ACHN (cell line): ENCODE data around the gene ILDR1.
A peak's percentile ranks its signal among the peaks of the same experiment; 100 is the strongest.

Source experiments
- DNase-seq: peaks from one replicate; pipeline ENCODE4 v3.0.0-alpha.2; 2015
- in situ Hi-C: cut with HindIII; loops from 2 replicates; pipeline ENCODE4 v1.10.0; 2017; ENCODE audit warnings: low sequenced_read_pairs, low pct_ligation_motif_present, low pct_unique_long_range_greater_than_20kb

Gene ILDR1

DNA sequence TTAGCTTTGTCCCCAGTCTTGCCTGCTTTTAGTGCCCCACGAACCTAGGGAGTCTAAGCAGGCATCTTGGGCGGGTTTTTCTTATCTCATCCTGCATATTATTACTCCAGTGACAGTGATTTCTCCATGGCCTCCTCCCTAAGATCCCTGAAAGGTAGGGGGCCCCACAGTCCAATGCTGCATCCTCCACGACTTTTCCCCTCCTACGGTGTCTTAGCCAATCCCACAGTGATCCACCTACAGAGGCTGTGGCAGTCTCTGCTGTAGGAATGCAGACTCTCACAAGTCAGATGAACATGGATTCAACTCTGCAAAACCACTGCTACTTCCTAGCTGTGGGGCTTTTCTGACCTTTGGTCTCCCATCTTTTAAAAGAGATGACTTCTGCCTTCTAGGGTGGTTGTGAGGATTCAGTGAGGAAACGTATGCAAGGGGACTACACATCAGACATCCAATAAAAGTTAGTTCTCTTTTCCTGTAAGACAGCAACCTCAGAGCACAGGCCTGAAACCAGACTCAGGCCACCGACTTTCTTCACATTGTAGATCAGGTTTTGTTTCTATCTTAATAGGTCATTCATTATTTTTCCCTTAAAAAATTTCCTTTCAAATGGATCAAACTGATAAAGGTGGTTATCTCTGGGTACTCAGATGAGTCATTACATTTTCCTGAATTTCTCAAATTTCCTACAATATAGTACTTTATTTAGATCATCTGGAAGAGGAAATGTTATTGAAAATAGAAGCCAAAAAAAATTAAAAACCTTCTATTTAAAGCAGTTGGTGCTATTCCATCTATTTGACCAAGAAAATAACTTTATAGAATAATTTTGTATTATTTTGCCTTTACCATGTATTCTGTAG is 23.2 kb downstream of the ILDR1 start:
- DNase-seq, result no peak
- in situ Hi-C loops, result no loop called here

DNA sequence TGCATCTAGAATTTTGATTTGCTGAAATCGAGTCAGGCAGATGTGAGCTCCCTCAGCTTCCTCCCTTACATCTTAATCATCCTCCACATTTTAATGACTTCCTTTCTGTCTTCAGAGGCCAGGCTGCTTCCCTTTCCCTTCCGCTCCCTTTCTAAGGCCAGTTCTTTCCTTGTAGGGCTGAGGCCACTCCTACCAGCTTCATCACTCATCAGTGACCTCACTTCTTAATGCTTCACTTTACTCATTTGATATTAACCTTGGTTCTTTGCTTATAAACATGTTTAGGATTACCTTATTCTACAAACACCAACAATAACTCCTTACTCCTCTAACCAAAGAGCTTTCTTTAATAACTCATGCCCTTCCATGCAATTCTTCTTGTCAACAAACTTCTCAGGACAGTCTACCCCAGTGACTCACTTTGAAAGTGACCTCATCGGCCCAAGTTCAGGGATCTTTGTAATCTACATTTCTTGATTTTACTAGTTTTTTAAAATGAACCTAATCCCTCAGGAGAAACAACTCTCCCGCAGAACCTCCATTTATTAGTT is 23.9 kb downstream of the ILDR1 start:
- DNase-seq, result no peak
- in situ Hi-C loops, result no loop called here

DNA sequence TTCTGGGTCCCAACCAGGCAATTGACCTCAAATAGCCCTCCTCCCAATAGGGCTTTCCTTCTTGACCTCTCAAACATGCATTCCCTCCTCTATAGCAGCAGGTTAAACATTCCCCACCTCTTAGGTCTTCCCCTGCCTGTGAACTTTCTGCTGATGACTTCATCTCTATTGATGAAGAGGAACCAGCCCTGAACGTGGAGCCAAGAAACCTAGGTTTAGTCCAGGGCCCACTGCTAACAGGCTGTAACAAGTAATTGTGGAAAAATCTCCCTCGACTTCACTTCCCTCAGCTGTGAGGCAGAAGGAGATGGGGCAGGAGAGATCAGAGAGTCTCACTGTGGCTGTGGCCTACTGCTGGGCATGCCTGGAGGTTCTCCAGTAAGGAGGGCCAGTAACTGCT is 24.7 kb downstream of the ILDR1 start:
- no peak for DNase-seq
- in situ Hi-C loops, result no loop called here

DNA sequence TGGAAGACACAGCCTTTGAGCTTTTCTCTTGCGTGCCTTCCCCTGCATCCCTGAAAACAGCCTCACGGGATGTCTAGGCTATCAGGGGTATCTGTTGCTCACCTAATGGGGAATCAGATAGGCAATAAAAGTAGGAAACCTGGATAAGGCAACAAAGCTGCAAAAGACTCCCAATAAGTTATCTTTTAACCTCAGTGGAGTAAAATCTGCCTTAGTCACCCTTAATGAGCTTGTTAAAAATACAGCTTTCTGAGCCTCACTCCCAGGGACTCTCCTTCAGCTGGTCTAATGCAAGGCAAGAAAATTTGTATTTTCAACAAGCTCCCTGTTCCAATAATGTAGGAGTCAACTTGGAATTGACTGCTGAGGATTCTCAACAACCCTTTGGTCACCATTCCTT is 25.6 kb downstream of the ILDR1 start:
- no peak for DNase-seq
- in situ Hi-C loops, result no loop called here

DNA sequence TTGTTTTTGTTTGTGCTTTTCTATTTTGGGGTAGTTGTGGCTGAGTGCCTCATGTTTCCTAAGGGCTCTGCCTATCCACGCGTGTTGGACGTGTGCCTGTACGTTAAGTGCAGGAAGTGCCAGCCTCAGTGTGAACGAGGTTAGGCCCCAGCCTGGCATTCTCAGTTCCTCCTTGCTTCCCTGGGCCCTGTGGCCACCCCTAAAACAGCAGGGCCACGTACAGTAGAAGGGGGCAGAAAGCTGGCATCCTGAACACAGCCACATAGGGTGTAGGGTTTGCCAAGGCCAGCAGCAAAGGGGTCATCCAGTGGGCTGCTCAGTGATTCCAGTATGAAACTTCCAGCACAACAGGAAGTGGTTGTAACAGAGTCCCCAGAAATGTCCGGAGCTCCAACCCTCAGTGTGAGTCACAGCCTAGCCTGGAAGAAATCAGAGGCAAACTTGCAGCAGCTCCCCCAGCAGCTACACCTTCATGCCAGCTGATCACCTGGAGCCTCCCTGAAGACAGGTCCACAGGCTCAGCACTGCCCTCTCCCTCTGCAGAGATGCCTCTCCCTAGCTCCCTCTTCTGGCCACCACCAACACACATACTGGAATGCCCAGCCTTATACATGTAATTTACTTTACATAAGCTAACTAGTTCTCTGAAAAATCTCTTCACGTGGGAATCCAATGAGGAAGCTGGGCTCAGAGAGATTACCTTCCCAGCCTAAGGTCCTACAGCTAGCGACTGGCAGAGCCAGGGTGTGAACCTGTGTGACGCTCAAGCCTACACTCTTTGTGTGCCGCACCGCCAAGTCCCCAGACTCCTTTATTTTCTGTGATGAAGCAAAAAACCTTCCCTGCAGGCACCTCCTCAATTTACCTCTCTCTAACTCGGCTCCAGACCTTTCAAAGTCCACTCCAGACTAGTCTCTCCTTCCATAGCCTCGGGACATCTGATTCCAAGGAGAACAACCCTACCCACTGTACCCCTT is 26.6 kb downstream of the ILDR1 start:
- in situ Hi-C loops, result no loop called here
- peak; percentile 30 for DNase-seq

DNA sequence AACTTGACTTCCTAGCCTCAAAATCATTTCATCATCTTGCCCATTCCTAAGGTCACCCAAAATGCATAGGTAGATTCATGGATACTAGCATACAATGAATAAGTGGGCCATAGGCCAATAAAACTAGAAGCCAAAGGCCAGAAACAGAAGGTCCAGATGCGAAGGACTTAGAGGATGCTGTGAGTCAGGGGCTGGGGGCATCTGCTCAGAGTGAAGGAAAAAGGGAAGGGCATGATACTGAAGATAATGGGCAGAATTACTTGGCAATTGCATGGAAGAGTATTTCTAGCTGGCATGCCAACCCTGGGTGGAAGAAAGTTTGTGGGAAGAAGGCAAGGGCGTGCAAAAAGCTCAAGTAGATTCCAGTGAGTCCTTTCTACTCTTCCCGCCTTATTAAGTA is 27.5 kb downstream of the ILDR1 start:
- in situ Hi-C loops, result no loop called here
- no peak for DNase-seq

DNA sequence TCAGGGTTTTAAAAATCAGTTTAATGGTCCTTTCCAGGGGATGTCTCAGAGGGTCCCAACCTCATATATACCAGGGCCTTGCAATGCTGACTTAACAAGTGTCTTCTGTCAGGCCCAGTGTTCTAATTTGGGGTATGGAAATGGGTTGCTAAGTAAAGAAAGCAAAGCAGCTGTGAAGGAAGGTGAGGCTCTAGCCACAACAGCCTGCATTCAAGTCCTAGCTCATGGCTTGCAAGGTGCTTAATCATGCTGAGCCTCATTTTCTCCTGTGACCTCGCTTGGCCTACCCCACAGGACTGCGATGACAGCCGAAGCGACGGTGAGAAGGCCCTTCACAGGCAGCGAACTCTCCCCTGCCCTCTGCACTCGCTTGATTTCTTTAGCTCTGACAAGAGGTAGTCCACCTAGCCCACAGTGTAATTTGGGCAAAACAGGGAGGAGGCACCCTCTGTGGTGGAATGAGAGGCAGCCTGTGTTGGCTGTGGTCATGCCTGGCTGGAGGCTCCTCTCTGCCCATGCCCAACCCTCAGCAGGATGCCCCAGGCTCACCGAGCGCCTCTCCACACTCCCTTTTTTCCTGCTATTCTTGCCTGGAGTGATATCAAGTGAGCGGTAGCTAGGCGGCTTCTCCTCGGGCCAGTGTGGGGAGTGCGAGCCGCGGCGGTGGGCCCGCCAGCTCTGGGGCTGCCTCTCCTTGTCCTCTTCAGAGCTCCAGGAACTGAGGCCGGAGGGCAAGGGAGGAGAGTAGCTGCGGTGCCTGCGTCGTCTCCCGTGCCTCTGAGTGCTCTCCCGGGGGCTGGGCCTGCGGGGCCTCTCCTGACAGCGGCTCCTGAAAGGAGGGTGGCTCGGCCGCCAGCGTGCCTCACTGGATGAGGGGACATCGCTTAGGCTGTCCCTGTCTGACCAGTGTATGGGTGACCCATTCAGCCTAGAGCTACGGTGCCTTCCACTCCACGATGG is 29.2 kb downstream of the ILDR1 start:
- no peak for DNase-seq
- in situ Hi-C loops, result no loop called here

DNA sequence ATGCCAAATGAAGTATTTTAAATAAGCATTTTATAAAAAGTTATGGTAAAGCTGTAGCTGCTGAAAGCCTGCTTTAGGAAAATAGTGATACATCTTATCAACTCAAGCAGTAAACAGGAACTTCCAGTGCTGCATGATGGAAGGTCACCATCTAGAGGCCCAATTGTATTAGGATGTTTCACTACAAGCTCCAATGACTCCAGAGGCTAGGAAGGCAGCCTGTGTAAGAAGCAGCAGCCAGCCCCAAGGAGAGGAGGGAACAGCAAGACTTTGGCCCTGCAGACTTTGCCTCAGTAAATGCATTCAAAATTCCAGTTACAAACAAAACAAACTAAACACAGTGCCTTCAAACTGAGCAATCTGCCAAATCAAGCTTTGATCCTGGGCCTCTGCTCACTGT is 32.1 kb downstream of the ILDR1 start:
- in situ Hi-C loops, result no loop called here
- no peak for DNase-seq

DNA sequence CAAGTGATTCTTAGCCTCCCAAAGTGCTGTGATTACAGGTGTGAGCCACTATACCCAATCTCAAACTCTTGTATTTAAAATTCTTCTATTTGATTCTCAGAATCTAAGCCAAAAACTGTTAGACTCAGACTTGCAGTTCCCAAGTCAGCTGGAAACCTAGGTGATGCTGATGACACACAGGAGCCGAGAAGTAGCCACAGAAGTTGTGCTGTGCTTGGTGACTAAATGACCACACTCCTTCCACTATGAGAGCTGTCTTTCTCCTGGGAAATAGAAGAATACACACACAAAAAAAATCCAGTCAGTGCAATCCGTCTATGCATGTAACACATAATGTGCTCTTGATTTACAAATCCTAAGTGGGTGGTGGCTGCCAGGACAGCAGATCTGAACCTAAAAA is 33.9 kb downstream of the ILDR1 start:
- in situ Hi-C loops, result no loop called here
- DNase-seq, result no peak

DNA sequence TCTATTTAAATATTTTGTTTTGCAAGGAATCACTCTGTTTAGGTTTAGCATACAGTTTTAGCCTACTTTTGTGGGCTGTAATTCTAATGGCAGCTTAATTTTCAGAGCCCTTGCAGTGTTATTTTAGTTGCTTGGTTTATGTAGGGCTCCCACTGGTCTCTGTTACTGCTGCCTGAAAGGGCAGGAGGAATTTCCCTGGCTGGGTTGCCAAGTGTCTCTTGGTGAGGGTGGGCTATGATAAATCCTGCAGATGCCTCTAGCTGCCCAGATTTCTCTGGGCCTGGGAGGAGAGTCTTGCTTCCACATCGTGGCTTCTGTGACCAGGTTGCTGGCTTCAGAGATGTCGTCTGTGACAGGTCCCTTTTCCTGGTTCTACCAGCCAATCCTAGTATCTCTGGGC is 36.2 kb downstream of the ILDR1 start:
- in situ Hi-C loops, result no loop called here
- no peak for DNase-seq

DNA sequence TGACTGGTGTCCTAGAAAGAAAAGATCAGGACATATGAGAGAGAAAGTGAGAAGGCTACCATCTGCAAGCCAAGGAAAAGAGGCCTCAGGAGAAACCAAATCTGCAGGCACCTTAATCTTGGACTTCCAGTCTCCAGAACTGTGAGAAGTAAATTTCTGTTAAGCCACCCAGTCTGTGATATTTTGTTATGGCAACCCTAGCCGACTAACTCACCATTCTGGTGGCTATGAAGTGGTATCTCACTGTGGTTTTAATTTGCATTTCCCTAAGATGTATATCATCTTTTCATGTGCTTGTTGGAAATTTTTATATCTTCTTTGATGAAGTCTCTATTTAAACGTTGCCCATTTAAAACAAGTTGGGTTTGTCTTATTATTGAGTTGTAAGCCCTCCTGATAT is 40.6 kb downstream of the ILDR1 start:
- in situ Hi-C loops, result no loop called here

DNA sequence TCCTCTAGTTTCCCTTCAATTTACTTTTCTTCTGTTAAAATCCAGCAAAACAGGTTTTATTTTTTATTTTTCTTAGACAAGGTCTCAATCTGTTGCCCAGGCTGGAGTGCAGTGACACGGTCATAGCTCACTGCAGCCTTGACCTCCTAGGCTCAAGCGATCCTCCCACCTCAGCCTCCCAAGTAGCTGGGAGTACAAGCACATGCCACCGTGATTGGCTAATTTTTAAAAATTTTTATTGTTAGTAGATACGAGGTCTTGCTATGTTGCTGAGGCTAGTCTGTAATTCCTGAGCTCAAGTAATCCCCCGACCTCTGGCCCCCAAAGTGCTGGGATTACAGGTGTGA is 41.6 kb downstream of the ILDR1 start:
- DNase-seq, result no peak
- in situ Hi-C loops, result no loop called here

More for the DNA sequence above, 40.6 kb downstream of the ILDR1 start:
- no peak for DNase-seq

DNA sequence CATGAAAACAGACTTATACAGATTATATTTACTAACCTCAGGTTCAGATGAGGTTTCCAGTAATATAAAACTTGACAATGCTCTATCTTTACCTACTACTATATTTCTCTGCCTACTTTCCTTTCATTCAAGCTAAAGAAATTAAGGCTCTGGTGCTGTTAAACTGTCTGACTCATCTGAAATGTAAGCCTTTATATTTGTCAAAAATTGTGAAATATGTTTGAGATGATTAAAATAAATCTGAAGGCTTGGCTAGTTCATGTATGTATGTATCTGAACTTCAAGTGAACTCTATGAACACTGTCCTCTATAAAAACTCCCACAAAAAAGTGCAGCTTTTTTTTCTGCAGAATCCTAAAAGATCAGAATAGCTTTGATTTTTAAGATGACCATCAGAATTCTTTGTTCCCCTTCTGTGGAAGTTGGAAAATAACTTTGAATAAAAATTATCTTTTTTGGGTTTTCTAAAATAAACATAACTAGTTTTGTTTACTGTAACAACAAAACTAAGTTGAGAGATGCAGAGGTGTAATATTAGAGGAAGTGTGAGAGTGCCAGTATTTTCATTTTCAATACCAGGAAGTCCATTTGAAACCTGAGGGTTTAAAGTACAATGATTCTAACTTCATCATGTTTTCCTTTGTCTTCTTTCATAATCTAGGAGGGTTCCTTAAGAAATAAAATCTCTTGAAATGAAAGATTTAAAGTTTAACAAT is 42.2 kb downstream of the ILDR1 start:
- in situ Hi-C loops, result no loop called here
- no peak for DNase-seq

DNA sequence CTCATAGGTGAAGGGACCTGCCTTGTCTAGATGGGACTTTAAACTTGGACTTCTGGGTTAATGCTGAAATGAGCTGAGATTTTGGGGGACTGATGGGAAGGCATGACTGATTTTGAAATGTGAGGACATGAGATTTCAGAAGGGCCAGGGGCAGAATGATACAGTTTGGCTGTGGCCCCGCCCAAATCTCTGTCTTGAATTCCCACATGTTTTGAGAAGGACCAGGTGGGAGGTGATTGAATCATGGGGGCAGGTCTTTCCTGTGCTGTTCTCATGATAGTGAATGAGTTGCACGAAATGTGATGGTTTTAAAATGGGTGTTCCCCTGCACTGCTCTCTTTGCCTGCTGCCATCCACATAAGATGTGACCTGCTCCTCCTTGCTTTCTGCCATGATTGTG is 42.8 kb downstream of the ILDR1 start:
- in situ Hi-C loops, result no loop called here
- DNase-seq, result no peak

DNA sequence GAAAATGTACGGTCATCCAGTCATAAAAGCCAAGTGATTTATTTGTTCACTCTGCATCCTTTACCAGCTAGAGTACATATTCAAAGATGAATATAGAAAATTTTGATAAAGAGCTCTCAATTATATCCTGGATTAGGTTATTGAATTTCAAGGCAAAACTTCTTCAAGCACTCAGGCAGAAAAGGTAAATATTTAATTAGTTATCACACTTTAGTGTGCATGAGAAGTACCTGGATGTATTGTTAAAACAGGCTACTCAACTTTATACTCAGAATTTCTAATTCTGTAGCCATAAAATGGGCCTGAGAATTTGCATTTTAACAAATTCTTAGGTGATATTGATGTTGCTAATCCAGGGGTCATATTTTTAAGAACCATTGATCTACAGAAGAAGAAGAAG is 45.3 kb downstream of the ILDR1 start:
- in situ Hi-C loops, result no loop called here
- no peak for DNase-seq

DNA sequence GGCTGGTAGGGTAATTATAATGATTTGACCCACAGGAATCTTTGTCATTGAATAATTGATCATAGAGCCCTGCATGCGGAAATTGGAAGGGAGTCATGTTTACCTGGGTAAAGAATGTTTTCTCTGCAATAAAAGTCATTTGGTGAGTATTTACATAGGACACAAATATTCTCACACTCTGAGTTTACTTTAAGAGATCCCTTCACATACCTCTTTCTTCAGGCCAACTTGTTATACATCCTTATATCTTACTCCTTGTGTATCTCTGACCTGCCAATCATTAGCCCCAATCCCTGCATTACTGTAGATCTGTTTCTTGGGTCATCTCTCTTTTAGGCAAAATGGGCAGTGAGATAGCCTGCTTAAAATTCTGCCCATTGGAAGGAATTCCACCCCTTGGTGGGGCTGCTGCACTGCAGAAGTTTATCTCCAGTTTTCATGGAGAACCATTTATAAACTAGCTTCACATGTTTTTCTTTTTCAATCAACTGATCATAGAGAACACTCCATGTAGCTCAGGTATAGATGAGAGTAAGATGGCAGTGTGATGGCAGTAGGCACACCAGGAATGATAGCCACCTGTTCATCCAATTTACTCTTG is 46.2 kb downstream of the ILDR1 start:
- DNase-seq, result no peak

DNA sequence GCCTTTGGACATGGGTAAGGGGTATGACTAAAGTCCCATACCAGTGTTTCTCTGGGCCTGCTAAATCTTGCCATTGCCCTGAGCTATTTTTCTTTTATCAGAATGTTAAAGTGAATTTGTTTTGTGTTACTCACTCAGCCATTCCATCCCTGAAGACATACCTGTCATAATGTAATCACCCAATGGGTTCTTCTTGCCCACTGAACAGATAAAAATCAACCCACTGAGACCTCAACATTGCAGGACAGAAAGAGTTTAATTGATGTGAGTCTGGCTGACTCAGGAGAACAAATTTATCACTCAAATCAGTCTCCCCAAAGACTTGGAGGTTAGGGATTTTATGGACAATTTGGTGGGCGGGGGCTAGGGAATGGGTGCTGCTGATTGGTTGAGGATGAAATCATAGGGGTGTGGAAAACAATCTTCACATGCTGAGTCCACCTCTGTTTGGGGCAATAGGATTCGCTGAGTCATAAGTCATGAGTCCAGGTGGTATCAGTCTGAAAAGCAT is 47.4 kb downstream of the ILDR1 start:
- in situ Hi-C loops, result no loop called here
- no peak for DNase-seq

More for the DNA sequence above, 46.2 kb downstream of the ILDR1 start:
- in situ Hi-C loops, result no loop called here
